ENCODE measurements around the gene LY6G5C. TPM values are rescaled to one million over a fixed set of nuclear protein-coding genes. Genes with fewer than 3 reads are reported as not detected.

LY6G5C gene
- total and polyA plus RNA-seq, 2 of the 13 experiments (the other 11 are each of a cell fraction or from before 2014, with no cell fraction given), result 0.33 to 0.55 TPM

DNA sequence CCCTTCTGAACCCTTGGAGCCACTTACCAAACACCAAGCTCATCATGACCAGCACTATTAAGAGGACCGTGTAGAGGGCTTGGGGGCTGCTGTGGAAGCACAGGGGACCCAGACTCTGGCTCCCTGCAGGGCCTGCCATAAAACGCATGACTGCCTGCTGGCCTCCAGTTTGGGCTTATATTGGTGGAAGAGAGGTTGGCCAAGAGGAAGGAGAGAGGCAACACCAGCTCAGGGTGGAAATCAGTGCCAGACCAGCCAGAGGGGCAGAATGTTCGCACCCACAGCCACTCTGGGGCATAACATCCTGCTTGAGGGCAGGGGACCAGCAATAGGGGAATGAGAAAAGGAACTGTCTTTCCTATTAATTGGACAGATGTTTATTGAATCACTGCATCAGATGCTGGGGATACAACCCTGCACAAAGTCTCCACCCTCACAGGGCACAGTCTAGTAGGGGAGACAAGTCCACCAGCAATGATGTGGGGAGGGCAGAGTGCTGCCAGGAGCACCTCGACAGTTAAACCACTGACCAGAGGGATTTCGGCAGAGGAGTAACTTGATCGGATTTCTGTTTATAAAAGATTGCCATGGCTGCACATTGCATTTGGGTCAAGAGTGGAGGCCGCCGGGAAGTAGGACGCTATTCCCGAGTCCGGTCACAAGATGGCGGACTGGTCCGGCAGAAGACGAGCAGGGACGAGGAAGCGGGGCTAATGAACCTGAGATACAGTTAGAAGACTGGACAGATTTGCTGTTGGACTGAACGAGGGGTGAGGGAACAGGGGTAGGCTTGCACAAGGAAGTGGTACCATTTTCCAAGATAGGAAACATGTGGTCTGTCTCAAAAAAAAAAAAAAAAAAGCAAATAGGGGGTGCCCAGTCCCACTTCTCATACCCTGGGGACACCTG lies at the start of gene LY6G5C (continued):
- TF ChIP-seq, protein P1, sequence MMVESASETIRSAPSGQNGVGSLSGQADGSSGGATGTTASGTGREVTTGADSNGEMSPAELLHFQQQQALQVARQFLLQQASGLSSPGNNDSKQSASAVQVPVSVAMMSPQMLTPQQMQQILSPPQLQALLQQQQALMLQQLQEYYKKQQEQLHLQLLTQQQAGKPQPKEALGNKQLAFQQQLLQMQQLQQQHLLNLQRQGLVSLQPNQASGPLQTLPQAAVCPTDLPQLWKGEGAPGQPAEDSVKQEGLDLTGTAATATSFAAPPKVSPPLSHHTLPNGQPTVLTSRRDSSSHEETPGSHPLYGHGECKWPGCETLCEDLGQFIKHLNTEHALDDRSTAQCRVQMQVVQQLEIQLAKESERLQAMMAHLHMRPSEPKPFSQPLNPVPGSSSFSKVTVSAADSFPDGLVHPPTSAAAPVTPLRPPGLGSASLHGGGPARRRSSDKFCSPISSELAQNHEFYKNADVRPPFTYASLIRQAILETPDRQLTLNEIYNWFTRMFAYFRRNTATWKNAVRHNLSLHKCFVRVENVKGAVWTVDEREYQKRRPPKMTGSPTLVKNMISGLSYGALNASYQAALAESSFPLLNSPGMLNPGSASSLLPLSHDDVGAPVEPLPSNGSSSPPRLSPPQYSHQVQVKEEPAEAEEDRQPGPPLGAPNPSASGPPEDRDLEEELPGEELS (CRISPR knock-in tag; IDR thresholded peaks at IDR 0.05), result no peak
- TF ChIP-seq SMAD9 (CRISPR knock-in tag; IDR thresholded peaks at IDR 0.05) (no peak), GZF1 (CRISPR knock-in tag; IDR thresholded peaks at IDR 0.05) (no peak), MEF2D (CRISPR knock-in tag; IDR thresholded peaks at IDR 0.05) (no peak), ZNF878 (CRISPR knock-in tag; IDR thresholded peaks at IDR 0.05) (no peak), ZNF256 (CRISPR knock-in tag; conservative IDR thresholded peaks at IDR 0.05) (no peak), PAWR (CRISPR knock-in tag; IDR thresholded peaks at IDR 0.05; ENCODE audit: borderline replicate concordance) (no peak), ZNF616 (CRISPR knock-in tag; IDR thresholded peaks at IDR 0.05; ENCODE audit: low read depth) (no peak), HOXA3 (CRISPR knock-in tag; IDR thresholded peaks at IDR 0.05) (no peak; the same call in 1 of the 2 replicates), SP140L (CRISPR knock-in tag; IDR thresholded peaks at IDR 0.05; ENCODE audit: borderline replicate concordance) (no peak), ZSCAN30 (CRISPR knock-in tag; IDR thresholded peaks at IDR 0.05) (no peak), ZNF20 (CRISPR knock-in tag; IDR thresholded peaks at IDR 0.05) (no peak), NFIB (CRISPR knock-in tag; IDR thresholded peaks at IDR 0.05; ENCODE audit: borderline replicate concordance) (no peak), ZNF879 (CRISPR knock-in tag; IDR thresholded peaks at IDR 0.05) (no peak), BCL6 (CRISPR knock-in tag; IDR thresholded peaks at IDR 0.05) (no peak), PHF21A (CRISPR knock-in tag; IDR thresholded peaks at IDR 0.05) (no peak; the same call in 1 of the 2 replicates), KLF16 (CRISPR knock-in tag; IDR thresholded peaks at IDR 0.05) (no peak), ZNF761 (CRISPR knock-in tag; conservative IDR thresholded peaks at IDR 0.05) (no peak), ZNF225 (CRISPR knock-in tag; IDR thresholded peaks at IDR 0.05) (no peak), FOXO1 (CRISPR knock-in tag; IDR thresholded peaks at IDR 0.05) (no peak), ZNF326 (CRISPR knock-in tag; IDR thresholded peaks at IDR 0.05; ENCODE audit: borderline replicate concordance) (no peak), TCF12 (IDR thresholded peaks at IDR 0.05) (no peak), TCF12 (CRISPR knock-in tag; IDR thresholded peaks at IDR 0.05) (no peak), ZNF451 (CRISPR knock-in tag; IDR thresholded peaks at IDR 0.05) (no peak)
- TF ChIP-seq, protein P2, sequence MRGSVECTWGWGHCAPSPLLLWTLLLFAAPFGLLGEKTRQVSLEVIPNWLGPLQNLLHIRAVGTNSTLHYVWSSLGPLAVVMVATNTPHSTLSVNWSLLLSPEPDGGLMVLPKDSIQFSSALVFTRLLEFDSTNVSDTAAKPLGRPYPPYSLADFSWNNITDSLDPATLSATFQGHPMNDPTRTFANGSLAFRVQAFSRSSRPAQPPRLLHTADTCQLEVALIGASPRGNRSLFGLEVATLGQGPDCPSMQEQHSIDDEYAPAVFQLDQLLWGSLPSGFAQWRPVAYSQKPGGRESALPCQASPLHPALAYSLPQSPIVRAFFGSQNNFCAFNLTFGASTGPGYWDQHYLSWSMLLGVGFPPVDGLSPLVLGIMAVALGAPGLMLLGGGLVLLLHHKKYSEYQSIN (CRISPR knock-in tag; IDR thresholded peaks at IDR 0.05; ENCODE audit: borderline replicate concordance), result no peak
- TF ChIP-seq, protein P3, sequence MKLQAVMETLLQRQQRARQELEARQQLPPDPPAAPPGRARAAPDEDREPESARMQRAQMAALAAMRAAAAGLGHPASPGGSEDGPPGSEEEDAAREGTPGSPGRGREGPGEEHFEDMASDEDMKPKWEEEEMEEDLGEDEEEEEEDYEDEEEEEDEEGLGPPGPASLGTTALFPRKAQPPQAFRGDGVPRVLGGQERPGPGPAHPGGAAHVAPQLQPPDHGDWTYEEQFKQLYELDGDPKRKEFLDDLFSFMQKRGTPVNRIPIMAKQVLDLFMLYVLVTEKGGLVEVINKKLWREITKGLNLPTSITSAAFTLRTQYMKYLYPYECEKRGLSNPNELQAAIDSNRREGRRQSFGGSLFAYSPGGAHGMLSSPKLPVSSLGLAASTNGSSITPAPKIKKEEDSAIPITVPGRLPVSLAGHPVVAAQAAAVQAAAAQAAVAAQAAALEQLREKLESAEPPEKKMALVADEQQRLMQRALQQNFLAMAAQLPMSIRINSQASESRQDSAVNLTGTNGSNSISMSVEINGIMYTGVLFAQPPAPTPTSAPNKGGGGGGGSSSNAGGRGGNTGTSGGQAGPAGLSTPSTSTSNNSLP (IDR thresholded peaks at IDR 0.05; ENCODE audit: low read depth, low read length), result 0 out of 2 replicates have a peak, but pooled peaks have one; percentile 27
- TF ChIP-seq, protein P4, sequence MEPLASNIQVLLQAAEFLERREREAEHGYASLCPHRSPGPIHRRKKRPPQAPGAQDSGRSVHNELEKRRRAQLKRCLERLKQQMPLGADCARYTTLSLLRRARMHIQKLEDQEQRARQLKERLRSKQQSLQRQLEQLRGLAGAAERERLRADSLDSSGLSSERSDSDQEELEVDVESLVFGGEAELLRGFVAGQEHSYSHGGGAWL (CRISPR knock-in tag; IDR thresholded peaks at IDR 0.05), result no peak
